Astrocyte of the spinal cord (primary cell): ENCODE measurements around the gene SYCE1L.
A peak's percentile ranks its signal among the peaks of the same experiment; 100 is the strongest.
"Not testable (repeated sequence)": the region's sequence is repeated elsewhere in the genome, so short reads cannot be mapped to it uniquely, and the experiment has no call there.

Experiments used
- DNase-seq: peaks from one replicate; pipeline ENCODE4 v3.0.0; 2011; ENCODE audit warnings: low read depth, low spot score
- H3K4me3 ChIP-seq: 2 replicates; pipeline ENCODE4 v1.5.1; 2011; ENCODE audit warnings: low read depth, mild to moderate bottlenecking, low read length, moderate library complexity
- in situ Hi-C: cut with HindIII; loops from 2 replicates; pipeline ENCODE4 v1.10.0; 2017; ENCODE audit warnings: low sequenced_read_pairs
- TF ChIP-seq, protein P1 (sequence below): IDR thresholded peaks from 2 replicates; pipeline ENCODE4 v1.5.1; 2012; ENCODE audit warnings: low read depth, mild to moderate bottlenecking, low read length, inconsistent platforms

Gene SYCE1L

DNA sequence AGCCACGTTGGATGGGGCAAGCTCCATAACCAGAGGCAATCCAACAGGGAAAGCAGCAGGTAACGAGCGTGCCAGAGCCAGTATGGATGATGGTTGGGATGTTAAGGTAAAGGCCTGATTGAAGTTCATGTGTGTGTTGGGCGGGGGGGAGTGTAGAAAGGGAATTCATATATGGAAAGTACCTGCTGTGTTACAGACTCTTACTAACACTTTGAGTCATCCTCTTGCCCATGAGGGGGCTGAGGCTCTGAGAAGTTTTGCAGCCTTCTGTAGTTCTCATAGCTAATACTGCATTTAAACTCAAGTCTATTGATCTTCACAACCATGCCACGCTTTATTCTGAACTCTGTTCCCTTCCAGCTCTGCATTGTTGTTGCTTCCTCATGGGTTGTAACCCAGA lies 28.5 kb downstream of the SYCE1L start:
- in situ Hi-C loops = no loop called here
- TF ChIP-seq, protein P1, sequence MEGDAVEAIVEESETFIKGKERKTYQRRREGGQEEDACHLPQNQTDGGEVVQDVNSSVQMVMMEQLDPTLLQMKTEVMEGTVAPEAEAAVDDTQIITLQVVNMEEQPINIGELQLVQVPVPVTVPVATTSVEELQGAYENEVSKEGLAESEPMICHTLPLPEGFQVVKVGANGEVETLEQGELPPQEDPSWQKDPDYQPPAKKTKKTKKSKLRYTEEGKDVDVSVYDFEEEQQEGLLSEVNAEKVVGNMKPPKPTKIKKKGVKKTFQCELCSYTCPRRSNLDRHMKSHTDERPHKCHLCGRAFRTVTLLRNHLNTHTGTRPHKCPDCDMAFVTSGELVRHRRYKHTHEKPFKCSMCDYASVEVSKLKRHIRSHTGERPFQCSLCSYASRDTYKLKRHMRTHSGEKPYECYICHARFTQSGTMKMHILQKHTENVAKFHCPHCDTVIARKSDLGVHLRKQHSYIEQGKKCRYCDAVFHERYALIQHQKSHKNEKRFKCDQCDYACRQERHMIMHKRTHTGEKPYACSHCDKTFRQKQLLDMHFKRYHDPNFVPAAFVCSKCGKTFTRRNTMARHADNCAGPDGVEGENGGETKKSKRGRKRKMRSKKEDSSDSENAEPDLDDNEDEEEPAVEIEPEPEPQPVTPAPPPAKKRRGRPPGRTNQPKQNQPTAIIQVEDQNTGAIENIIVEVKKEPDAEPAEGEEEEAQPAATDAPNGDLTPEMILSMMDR = no peak
- no peak for DNase-seq

GRCh38 chr16:77231047-77231446 lies 31.8 kb downstream of the SYCE1L start:
- in situ Hi-C loops = no loop called here
- TF ChIP-seq, protein P1 = no peak
- no peak for DNase-seq
- no peak overlapping the region for H3K4me3 ChIP-seq

More for the DNA sequence above, 28.5 kb downstream of the SYCE1L start:
- no peak overlapping the region for H3K4me3 ChIP-seq

- no peak overlapping the region for H3K4me3 ChIP-seq
- DNase-seq = no peak
- in situ Hi-C loops = no loop called here
- TF ChIP-seq, protein P1 = no peak
Observed at GRCh38 chr16:77233799-77234519, 34.8 kb downstream of the SYCE1L start.

- in situ Hi-C loops = no loop called here
- TF ChIP-seq, protein P1 = no peak
Observed at GRCh38 chr16:77234611-77235010, 35.4 kb downstream of the SYCE1L start.

GRCh38 chr16:77236063-77236511 lies 36.9 kb downstream of the SYCE1L start:
- peak; percentile 77 for DNase-seq
- TF ChIP-seq, protein P1 = peak; percentile 97
- in situ Hi-C loops = no loop called here
- peak overlapping the region; percentile 16 for H3K4me3 ChIP-seq

More at GRCh38 chr16:77234611-77235010, 35.4 kb downstream of the SYCE1L start:
- H3K4me3 ChIP-seq = no peak overlapping the region
- DNase-seq = no peak

DNA sequence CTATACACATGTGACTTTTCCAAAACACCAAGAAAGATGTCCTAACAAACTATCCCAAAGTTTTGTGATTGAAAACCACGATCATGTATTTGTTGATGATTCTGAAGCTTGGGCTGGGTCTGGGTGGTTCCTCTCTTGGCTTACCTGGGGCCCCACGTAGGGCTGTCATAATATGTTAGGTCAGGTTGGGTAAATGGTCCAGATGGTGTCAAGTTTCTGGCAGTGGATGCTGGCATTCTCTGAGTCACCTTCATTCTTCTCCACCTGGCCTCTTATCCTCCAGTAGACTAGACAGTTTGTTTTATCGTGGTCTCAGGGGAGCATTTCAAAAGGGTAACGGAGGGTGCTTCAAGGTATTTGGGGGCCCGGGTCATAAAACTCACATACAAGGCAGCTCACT lies 39.4 kb downstream of the SYCE1L start:
- in situ Hi-C loops = no loop called here
- H3K4me3 ChIP-seq = no peak overlapping the region
- TF ChIP-seq, protein P1 = no peak
- DNase-seq = no peak

DNA sequence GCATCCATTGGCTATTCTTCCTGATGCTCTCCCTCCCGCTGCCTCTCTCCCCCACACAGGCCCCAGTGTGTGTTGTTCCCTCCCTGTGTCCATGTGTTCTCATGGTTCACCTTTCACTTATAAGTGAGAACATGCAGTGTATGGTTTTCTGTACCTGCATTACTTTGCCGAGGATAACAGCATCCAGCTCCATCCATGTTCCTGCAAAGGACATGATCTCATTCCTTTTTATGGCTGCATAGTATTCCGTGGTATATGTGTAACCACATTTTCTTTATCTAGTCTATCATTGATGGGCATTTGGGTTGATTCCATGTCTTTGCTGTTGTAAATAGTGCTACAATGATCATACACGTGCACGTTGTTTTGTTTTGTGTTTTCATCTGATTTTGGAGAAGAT lies 43.3 kb downstream of the SYCE1L start:
- in situ Hi-C loops = not testable (repeated sequence)

More for the DNA sequence above, 43.3 kb downstream of the SYCE1L start:
- H3K4me3 ChIP-seq, DNase-seq: not testable (repeated sequence)
